CD14-positive monocyte (primary cell): Measurements from ENCODE around the gene ABCA2. TPM values are rescaled to one million over a fixed set of nuclear protein-coding genes. Genes with fewer than 3 reads are reported as not detected.
A peak's percentile ranks its signal among the peaks of the same experiment; 100 is the strongest.

ENCODE experiments used
- DNase-seq, 3 donors: peaks; one replicate each; pipeline ENCODE4 v3.0.0-alpha.2; 2011 to 2022
- H2AFZ ChIP-seq: 2 replicates; pipeline ENCODE4 v1.6.0; 2012; ENCODE audit warnings: mild to moderate bottlenecking, low read depth, low read length, inconsistent platforms; ENCODE audit not compliant: insufficient read depth, poor library complexity, severe bottlenecking
- H3K27ac ChIP-seq, 2 donors: 1 replicate in 1 of 2; 2 replicates in 1 of 2; pipeline ENCODE4 v1.5.1; 2012 to 2013; ENCODE audit warnings: low read length in 2 of 2, control low read depth in 1 of 2, inconsistent platforms in 1 of 2, low read depth in 1 of 2, mild to moderate bottlenecking in 1 of 2
- H3K27me3 ChIP-seq, 2 donors: one replicate each; pipeline versions ENCODE4 v1.6.0 to v1.6.1; 2011 to 2013; ENCODE audit warnings: low read length in 2 of 2; ENCODE audit not compliant: control insufficient read depth in 2 of 2, insufficient read depth in 2 of 2
- H3K36me3 ChIP-seq, 2 donors: replicated peaks in 1 of 2; 1 replicate in 1 of 2; 2 replicates in 1 of 2; pipeline versions ENCODE4 v1.5.1 to v1.6.1; 2012 to 2013; ENCODE audit warnings: low read length in 2 of 2, control low read depth in 1 of 2, inconsistent platforms in 1 of 2, mild to moderate bottlenecking in 1 of 2; ENCODE audit not compliant: insufficient read depth in 2 of 2, control insufficient read depth in 1 of 2
- H3K4me1 ChIP-seq, 2 donors: 1 replicate in 1 of 2; 2 replicates in 1 of 2; pipeline versions ENCODE4 v1.5.1 to v1.6.1; 2012 to 2013; ENCODE audit warnings: low read length in 2 of 2, control low read depth in 1 of 2, inconsistent platforms in 1 of 2, mild to moderate bottlenecking in 1 of 2, moderate library complexity in 1 of 2; ENCODE audit not compliant: insufficient read depth in 2 of 2, control insufficient read depth in 1 of 2
- H3K4me2 ChIP-seq: replicated peaks from 2 replicates; pipeline ENCODE3; 2012; ENCODE audit warnings: low read length, moderate library complexity, mild to moderate bottlenecking; ENCODE audit not compliant: poor library complexity, severe bottlenecking; ENCODE audit errors: extremely low read depth
- H3K4me3 ChIP-seq, 3 experiments: fragments of 200-600 bp in 1 of 3; sonication (generic) in 1 of 3; replicated peaks in 1 of 3; 1 replicate in 2 of 3; 2 replicates in 1 of 3; pipeline ENCODE4 v1.5.1; 2011 to 2013; ENCODE audit warnings: low read length in 3 of 3, mild to moderate bottlenecking in 3 of 3, control low read depth in 2 of 3, low read depth in 2 of 3, inconsistent platforms in 1 of 3, moderate library complexity in 1 of 3
- H3K79me2 ChIP-seq: 2 replicates; pipeline ENCODE4 v1.6.0; 2012; ENCODE audit warnings: mild to moderate bottlenecking, control low read depth, inconsistent platforms, low read length, moderate library complexity; ENCODE audit not compliant: insufficient read depth
- H3K9ac ChIP-seq: 2 replicates; pipeline ENCODE4 v1.6.0; 2017; ENCODE audit warnings: low read length, mild to moderate bottlenecking; ENCODE audit not compliant: insufficient read depth, poor library complexity, severe bottlenecking
- H3K9me3 ChIP-seq, 2 donors: replicated peaks in 1 of 2; 1 replicate in 1 of 2; 2 replicates in 1 of 2; pipeline versions ENCODE4 v1.5.1 to v1.6.1; 2012 to 2013; ENCODE audit warnings: low read length in 2 of 2, control low read depth in 1 of 2; ENCODE audit not compliant: control insufficient read depth in 1 of 2, insufficient read depth in 1 of 2
- H4K20me1 ChIP-seq: 2 replicates; pipeline ENCODE4 v1.6.0; 2012; ENCODE audit warnings: mild to moderate bottlenecking, low read length, control low read depth, moderate library complexity; ENCODE audit not compliant: insufficient read depth
- H3K27ac Mint-ChIP-seq, 7 donors: one replicate each; pipeline ENCODE4 v1.8.0; 2020; ENCODE audit warnings: mild to moderate bottlenecking in 7 of 7, mixed read lengths in 7 of 7, moderate library complexity in 6 of 7, inconsistent platforms in 2 of 7
- H3K27me3 Mint-ChIP-seq, 3 donors: one replicate each; pipeline ENCODE4 v1.8.0; 2021 to 2022; ENCODE audit warnings: low read depth in 3 of 3, mild to moderate bottlenecking in 3 of 3, mixed read lengths in 3 of 3, moderate library complexity in 3 of 3, inconsistent platforms in 1 of 3
- H3K36me3 Mint-ChIP-seq, 2 donors: one replicate each; pipeline ENCODE4 v1.8.0; 2020; ENCODE audit warnings: mixed read lengths in 2 of 2, inconsistent platforms in 1 of 2, mild to moderate bottlenecking in 1 of 2
- H3K4me1 Mint-ChIP-seq: one replicate; pipeline ENCODE4 v1.8.0; 2020; ENCODE audit warnings: mild to moderate bottlenecking, mixed read lengths
- H3K4me3 Mint-ChIP-seq, 2 donors: one replicate each; pipeline ENCODE4 v1.8.0; 2020; ENCODE audit warnings: mild to moderate bottlenecking in 2 of 2, mixed read lengths in 2 of 2, moderate library complexity in 1 of 2
- H3K9me3 Mint-ChIP-seq, 7 donors: one replicate each; pipeline ENCODE4 v1.8.0; 2020 to 2022; ENCODE audit warnings: mixed read lengths in 7 of 7, mild to moderate bottlenecking in 6 of 7, moderate library complexity in 6 of 7, inconsistent platforms in 2 of 7
- WGBS: methylation state at CpG from one replicate; pipeline ENCODE4 v1.1.5; 2013; ENCODE audit warnings: missing lambda C conversion rate; ENCODE audit not compliant: insufficient coverage; 5-methylcytosine and 5-hydroxymethylcytosine counted together
- intact Hi-C, 2 donors: fragments of 100-400 bp; cut with micrococcal nuclease; formaldehyde crosslinking; loops; one replicate each; pipeline versions ENCODE4 v1.15.0 to v1.15.1; 2023
- polyA plus RNA-seq, 3 donors: library from polyadenylated mRNA; depleted of rRNA in 1 of 3; unstranded in 2 of 3; stranded (reverse) in 1 of 3; fragments of 300-500 nt in 2 of 3; fragments of >200 nt in 1 of 3; fragmentation: Illumina TruSeq in 2 of 3; gene quantifications; 1 replicate in 2 of 3; 2 replicates in 1 of 3; pipeline ENCODE4 v1.2.3, GENCODE V29; 2012 to 2021
- TF ChIP-seq, protein P1 (sequence below): fragments of 200-600 bp; IDR thresholded peaks from one replicate; pipeline ENCODE4 v1.8.0; 2022; ENCODE audit warnings: antibody characterized with exemption, mild to moderate bottlenecking

Gene ABCA2
- polyA plus RNA-seq, 3 donors = 0.18 to 30.7 (median 0.40) TPM

DNA sequence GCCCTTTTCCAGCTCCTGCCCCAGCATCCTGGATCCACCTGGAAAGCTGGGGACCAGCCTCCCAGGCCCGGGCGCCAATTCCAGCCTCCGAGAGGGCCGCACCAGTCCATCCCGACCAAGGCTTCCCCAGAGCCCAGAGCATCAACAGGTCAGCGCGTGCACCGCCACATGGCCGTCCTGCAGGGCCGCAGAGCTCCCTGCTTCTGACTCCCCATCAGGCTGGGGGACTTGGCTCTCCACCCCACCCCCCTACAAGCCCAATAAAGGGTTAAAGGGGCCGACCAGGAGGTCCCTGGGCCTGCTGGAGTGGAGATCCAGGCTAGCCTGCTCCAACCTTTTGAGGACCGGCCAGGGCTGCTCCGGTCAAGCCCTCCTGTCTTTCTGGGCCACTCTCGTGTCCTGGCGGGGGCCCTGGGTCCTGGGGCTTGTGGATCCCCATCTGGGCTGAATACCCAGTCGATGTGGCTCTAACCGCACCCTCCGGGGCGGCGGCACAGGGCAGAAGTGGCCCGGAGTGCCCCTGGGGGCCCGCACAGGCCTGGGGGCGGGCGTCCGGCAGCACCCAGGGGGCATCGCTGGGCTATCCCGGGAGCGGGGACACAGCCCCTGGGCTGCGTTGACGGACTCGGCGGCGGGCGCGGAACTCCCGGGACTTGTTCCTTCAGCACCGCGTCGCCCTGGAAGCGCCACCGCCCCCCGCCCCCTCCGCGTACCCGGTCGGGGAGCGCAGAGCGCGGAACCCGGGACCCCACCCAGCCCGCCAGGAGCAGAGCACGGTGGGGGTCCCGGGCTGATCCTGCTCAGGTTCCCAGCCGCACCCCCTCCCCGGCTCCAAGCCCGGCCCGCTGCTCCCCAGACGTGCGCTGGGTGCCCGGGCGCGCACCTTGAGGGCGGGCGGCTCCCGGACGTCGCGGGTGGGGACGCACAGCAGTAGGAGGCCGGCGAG, 25.2 kb upstream of the ABCA2 start:
- peaks cover 0 to 10% of the 10 kb centered on the region in 2 donors for H3K4me1 ChIP-seq
- intact Hi-C loops = loop anchor here in 1 of 2 donors (1.0 kb wide), 1 partner anchor 10 kb away; no protein-coding TSS in a partner anchor
- peaks cover 0 to 5% of the 10 kb centered on the region in 2 donors for H3K9me3 ChIP-seq
- peak overlapping the region; percentile 54 for H3K4me2 ChIP-seq
- Mint-ChIP-seq H3K4me3 (peak overlapping the region in 1 of 2 donors; percentile 74), H3K27me3 (peaks cover 51 to 80% (median 64%) of the 10 kb centered on the region in 3 donors), H3K36me3 (no peaks in the 10 kb centered on the region), H3K27ac (no peak overlapping the region), H3K4me1 (peaks cover 8% of the 10 kb centered on the region), H3K9me3 (peaks cover 0 to 3% (median 0%) of the 10 kb centered on the region in 7 donors)
- no peaks in the 10 kb centered on the region for H3K79me2 ChIP-seq
- TF ChIP-seq, protein P1, sequence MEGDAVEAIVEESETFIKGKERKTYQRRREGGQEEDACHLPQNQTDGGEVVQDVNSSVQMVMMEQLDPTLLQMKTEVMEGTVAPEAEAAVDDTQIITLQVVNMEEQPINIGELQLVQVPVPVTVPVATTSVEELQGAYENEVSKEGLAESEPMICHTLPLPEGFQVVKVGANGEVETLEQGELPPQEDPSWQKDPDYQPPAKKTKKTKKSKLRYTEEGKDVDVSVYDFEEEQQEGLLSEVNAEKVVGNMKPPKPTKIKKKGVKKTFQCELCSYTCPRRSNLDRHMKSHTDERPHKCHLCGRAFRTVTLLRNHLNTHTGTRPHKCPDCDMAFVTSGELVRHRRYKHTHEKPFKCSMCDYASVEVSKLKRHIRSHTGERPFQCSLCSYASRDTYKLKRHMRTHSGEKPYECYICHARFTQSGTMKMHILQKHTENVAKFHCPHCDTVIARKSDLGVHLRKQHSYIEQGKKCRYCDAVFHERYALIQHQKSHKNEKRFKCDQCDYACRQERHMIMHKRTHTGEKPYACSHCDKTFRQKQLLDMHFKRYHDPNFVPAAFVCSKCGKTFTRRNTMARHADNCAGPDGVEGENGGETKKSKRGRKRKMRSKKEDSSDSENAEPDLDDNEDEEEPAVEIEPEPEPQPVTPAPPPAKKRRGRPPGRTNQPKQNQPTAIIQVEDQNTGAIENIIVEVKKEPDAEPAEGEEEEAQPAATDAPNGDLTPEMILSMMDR = no peak
- no peaks in the 10 kb centered on the region for H3K36me3 ChIP-seq
- H4K20me1 ChIP-seq = no peaks in the 10 kb centered on the region
- 10% methylated on average over 69 of the region's 71 CpGs for WGBS
- DNase-seq = no peak
- no peak overlapping the region for H3K4me3 ChIP-seq
- peaks cover 17 to 66% of the 10 kb centered on the region in 2 donors for H3K27me3 ChIP-seq
- H3K27ac ChIP-seq = no peak overlapping the region
- no peak overlapping the region for H2AFZ ChIP-seq
- no peak overlapping the region for H3K9ac ChIP-seq

- intact Hi-C loops = loop anchor here in 1 of 2 donors (1.0 kb wide), 1 partner anchor 9 kb away; no protein-coding TSS in a partner anchor
- Histone ChIP-seq H3K27ac (no peak overlapping the region), H3K9ac (no peak overlapping the region), H3K4me1 (peaks cover 0 to 10% of the 10 kb centered on the region in 2 donors), H3K36me3 (no peaks in the 10 kb centered on the region), H2AFZ (no peak overlapping the region), H3K27me3 (peaks cover 18 to 75% of the 10 kb centered on the region in 2 donors), H3K79me2 (no peaks in the 10 kb centered on the region), H3K9me3 (peaks cover 0 to 9% of the 10 kb centered on the region in 2 donors), H3K4me2 (no peak overlapping the region), H3K4me3 (no peak overlapping the region), H4K20me1 (no peaks in the 10 kb centered on the region)
- Mint-ChIP-seq H3K4me3 (peak overlapping the region in 1 of 2 donors; percentile 74), H3K9me3 (peaks cover 0 to 6% (median 0%) of the 10 kb centered on the region in 7 donors), H3K27ac (no peak overlapping the region), H3K4me1 (peaks cover 6% of the 10 kb centered on the region), H3K36me3 (no peaks in the 10 kb centered on the region), H3K27me3 (peaks cover 61 to 90% (median 71%) of the 10 kb centered on the region in 3 donors)
- TF ChIP-seq, protein P1 = no peak
- no CpG with 5 or more reads among the region's 8 CpGs for WGBS
- no peak for DNase-seq
Measured at GRCh38 chr9:137052293-137052692, 24.3 kb upstream of the ABCA2 start.
